Measurements from ENCODE around the gene SLC22A5.
"Not testable (repeated sequence)": the region's sequence is repeated elsewhere in the genome, so short reads cannot be mapped to it uniquely, and the experiment has no call there.

The SLC22A5 gene

DNA sequence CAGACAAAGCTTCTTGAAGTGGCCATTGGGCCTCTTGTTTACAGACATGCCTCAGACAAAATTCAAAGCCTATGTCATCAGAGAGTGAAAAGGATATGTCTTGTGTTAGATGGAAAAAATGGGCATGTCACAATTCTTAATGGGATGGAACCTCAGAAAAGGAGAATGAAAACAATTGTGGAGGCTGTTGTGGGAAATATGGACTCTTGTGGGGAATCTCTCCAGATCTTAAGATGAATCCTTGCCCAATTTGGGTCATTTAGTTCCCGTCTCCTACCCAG is 19.5 kb downstream of the SLC22A5 start:
- no peak for FAIRE-seq

DNA sequence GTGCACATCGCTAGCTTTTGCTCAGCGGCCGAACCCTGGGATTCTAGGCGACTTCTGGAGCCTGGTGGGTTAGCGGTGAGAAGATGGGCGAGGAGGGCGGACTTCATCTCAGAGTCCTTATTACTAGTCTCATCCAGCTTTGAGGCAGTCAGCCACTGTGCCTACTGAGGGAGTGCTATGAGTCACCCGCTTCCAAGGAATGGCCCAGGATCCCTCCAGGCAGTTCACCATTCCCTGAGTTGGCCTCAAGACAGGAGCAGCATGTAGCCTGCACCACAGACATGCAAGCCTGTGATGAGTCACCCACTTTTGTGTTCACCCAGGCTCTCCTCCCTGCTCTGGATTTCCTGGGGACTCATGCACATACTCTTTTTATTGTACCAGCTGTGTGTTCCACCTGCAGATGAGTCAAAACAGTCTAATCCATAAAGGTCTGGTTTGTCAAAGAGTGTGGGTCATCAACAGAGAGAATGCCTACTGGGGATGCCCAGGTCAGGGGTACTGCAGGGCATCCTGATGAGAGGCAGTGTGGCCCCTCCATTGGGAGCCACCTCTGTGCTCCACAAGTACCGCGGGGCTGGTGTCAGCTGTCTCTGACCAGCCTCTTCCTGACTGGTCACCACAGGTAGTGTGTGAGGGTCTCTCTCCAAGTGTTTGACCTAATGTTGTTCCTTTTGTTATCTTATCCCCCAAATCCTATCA is 20.2 kb downstream of the SLC22A5 start:
- no peak for FAIRE-seq

- no peak for FAIRE-seq
Observed at GRCh38 chr5:132391247-132391646, 21.7 kb downstream of the SLC22A5 start.

DNA sequence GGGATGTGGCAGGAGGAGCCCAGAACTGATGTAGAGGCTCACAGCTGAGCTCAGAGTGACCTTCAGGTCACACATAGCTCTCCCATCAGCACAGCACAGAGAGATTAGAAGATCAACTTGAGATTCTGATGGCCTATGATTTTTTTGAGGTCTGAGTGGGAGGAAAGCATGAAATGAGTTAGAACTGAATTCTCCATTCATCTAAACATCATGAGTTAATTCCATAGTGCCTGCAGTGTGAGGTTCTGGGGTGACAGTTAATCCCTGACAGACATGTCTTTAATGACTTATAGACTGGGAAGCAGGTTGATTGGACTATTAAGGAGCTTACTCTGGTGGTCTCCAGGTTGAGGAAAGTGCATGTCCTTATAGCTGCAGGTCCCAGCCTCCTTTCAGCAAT is 22.4 kb downstream of the SLC22A5 start:
- no peak for FAIRE-seq

- no peak for FAIRE-seq
Observed at GRCh38 chr5:132392411-132392810, 22.9 kb downstream of the SLC22A5 start.

DNA sequence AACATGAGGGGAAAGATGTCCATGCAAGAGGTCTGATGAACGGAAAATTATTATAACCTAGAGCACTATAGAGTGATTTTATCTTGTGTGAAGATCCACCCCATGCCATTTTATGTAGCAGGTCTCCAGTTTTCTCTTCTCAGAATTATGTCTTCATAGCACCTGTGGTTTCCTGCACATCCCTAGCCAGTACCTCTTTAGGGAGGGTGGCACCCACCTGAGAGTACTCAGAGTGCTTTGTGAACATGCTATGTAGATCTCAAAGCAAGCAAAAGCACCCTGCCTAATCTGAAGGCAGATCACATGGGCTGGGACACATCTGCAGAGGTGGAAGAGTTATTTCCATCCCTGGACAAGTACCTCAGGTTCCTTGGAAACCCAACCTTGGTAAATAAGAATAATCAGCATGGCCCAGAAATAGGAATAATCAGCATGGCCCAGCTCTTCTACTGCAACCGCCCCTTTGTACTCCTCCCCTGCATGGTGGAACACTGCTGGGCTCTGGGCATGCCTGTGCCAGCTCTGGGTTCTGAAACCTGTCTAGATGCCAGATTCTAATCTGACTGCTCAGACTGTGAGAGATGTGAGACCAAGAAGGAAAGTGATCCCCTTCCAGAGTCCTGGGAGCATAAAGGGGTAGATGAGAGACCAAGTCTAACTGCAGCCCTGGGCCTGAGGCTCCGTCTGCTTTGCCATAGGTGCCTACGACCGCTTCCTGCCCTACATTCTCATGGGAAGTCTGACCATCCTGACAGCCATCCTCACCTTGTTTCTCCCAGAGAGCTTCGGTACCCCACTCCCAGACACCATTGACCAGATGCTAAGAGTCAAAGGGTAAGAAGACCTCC is 23.7 kb downstream of the SLC22A5 start:
- FAIRE-seq: no peak

- FAIRE-seq: no peak
Observed at GRCh38 chr5:132394667-132395259, 25.3 kb downstream of the SLC22A5 start.

- FAIRE-seq: no peak
Observed at GRCh38 chr5:132396589-132397031, 27.1 kb downstream of the SLC22A5 start.

GRCh38 chr5:132397224-132397623 is 27.7 kb downstream of the SLC22A5 start:
- no peak for FAIRE-seq

DNA sequence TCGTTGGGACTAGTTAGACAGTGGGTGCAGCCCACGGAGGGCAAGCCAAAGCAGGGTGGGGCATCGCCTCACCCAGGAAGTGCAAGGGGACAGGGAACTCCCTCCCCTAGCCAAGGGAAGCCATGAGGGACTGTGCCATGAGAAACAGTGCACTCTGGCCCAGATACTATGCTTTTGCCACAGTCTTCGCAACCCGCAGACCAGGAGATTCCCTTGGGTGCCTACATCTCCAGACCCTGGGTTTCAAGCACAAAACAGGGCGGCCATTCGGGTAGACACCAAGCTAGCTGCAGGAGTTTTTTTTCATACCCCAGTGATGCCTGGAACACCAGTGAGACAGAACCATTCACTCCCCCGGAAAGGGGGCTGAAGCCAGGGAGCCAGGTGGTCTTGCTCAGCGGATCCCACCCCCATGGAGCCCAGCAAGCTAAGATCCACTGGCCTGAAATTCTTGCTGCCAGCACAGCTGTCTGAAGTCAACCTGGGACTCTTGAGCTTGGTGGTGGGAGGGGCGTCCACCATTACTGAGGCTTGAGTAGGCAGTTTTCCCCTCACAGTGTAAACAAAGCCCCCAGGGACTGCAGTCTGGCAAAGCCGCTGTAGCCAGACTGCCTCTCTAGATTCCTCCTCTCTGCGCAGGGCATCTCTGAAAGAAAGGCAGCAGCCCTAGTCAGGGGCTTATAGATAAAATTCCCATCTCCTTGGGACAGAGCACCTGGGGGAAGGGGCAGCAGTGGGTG is 28.6 kb downstream of the SLC22A5 start:
- FAIRE-seq: not testable (repeated sequence)

- FAIRE-seq: not testable (repeated sequence)
Observed at GRCh38 chr5:132404041-132404440, 34.5 kb downstream of the SLC22A5 start.

DNA sequence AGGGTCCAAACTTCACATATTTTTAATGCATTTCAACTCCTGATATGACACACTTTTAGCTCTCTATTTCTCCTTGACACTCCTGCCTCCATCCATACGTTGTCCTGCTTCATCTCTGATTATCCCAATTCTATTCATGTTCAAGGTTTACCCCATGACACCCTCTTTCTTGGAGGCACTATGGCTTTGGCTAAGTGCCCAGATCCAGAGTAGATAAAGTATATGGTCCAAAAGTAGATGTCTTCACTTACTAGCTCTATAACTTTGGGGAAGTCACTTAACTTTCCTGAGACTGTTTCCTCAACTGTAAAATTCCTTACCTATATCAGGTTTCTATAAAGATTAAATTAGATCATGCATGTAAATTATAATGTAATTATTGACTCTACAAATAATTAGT is 36.1 kb downstream of the SLC22A5 start:
- FAIRE-seq: no peak

DNA sequence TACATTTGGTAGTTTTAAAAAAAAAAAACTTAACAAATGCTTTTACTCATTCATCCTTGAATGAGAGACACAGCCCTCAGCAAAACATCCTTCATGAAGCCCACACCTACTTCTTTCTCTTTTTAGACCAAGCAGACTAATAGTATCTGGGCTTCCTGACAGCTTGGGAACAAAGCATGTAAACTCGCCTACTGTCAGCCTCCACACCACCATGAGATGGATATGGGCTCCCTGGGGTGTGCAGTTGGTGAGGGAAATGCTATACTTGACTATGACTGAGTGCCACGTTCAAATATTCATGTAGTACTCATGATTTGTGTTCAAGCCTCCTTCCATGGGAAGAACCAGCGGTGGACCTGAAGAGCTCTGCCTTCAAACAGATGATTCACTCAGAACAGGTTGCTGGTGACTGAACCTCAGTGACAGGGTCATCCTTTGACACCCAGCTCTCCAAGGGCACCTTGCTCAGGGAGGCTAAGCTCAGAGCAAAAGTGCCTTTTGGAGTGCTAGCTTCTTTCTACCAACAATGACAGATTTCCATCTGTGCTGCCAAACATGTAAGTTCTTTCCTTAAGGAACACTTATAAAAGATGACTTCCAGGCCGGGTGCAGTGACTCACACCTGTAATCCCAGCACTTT is 36.8 kb downstream of the SLC22A5 start:
- no peak for FAIRE-seq

- no peak for FAIRE-seq
Observed at GRCh38 chr5:132407970-132408369, 38.5 kb downstream of the SLC22A5 start.

- FAIRE-seq: no peak
Observed at GRCh38 chr5:132408456-132408855, 38.9 kb downstream of the SLC22A5 start.

- FAIRE-seq: no peak
Observed at GRCh38 chr5:132408965-132409364, 39.5 kb downstream of the SLC22A5 start.

GRCh38 chr5:132410451-132411303 is 41.2 kb downstream of the SLC22A5 start:
- no peak for FAIRE-seq

DNA sequence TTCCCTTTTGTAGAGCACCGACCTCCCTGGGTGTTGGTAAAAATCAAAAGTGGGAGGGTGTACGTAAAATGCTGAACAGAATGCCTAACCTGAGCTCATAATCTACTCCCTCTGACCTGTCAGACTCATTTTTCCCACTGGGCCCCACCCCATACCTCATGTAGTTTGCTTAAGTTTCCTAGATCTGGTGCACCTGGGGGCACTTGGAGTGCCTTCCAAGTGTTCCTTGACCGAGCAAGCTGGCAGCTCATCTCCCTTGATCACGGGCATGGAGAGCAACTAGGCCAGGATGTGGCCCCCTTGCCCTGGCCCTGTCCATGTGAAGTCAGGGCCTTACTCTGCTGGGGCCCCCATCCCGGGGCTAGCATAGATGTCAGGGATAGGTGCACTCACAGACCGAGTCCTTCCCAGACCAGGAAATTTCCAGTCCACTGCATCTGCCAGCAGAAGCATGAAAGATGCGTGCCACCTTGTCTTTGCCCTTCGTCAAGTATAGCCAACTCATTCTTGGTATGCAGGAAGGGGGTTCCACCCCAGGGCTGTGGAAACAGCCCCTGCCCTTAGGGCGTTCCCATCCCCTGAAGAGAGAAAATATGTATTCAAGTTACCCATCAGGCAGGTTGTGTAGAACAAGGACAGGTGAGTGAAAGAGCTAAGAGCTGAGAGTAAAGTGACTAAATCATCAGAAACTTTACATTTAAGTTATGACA is 41.9 kb downstream of the SLC22A5 start:
- no peak for FAIRE-seq

DNA sequence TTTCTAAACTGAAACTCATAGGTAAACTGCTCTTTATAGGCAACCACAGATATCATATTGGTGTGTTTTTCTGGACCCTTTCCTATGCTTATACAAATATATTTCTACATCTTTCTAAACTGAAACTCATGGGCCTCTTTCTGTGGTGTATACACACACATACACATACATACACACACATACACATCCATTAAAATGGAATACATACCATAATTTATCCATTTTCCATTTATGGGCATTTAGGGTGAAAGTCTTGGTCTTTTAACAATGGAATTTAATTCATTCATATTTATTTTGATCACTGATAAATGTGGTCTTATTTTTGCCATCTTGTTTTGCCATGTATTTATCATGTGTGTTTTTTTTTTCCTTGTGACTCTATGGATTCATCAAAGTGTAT is 44.1 kb downstream of the SLC22A5 start:
- no peak for FAIRE-seq

GRCh38 chr5:132414634-132415378 is 45.3 kb downstream of the SLC22A5 start:
- no peak for FAIRE-seq
